Trophoblast cell (in vitro differentiated cells and primary cell): ENCODE results near the gene TBC1D22A.

ENCODE experiments used
- DNase-seq, 2 donors: peaks; one replicate each; pipeline ENCODE4 v3.0.0-alpha.2; 2016
- H2AFZ ChIP-seq: 2 replicates; pipeline ENCODE4 v1.6.1; 2013; ENCODE audit warnings: low read length, moderate library complexity, mild to moderate bottlenecking; ENCODE audit not compliant: insufficient read depth, poor library complexity
- H2AK5ac ChIP-seq: 2 replicates; pipeline ENCODE4 v1.6.1; 2013; ENCODE audit warnings: mild to moderate bottlenecking, low read length
- H2BK120ac ChIP-seq: 2 replicates; pipeline ENCODE4 v1.6.1; 2013; ENCODE audit warnings: low read length, mild to moderate bottlenecking, moderate library complexity; ENCODE audit not compliant: insufficient read depth, poor library complexity
- H2BK12ac ChIP-seq: 2 replicates; pipeline ENCODE4 v1.6.1; 2013; ENCODE audit warnings: mild to moderate bottlenecking, low read length, moderate library complexity
- H2BK5ac ChIP-seq: 2 replicates; pipeline ENCODE4 v1.6.1; 2013; ENCODE audit warnings: low read length, low read depth, moderate library complexity, mild to moderate bottlenecking; ENCODE audit not compliant: poor library complexity
- H3K14ac ChIP-seq: 2 replicates; pipeline ENCODE4 v1.6.1; 2013; ENCODE audit warnings: mild to moderate bottlenecking, low read length
- H3K18ac ChIP-seq: 2 replicates; pipeline ENCODE4 v1.6.1; 2013; ENCODE audit warnings: mild to moderate bottlenecking, low read length
- H3K23ac ChIP-seq: 2 replicates; pipeline ENCODE4 v1.6.1; 2013; ENCODE audit warnings: low read length
- H3K27ac ChIP-seq: 2 replicates; pipeline ENCODE4 v1.5.1; 2013; ENCODE audit warnings: low read depth, mild to moderate bottlenecking, inconsistent platforms, low read length, moderate library complexity
- H3K27me3 ChIP-seq: 2 replicates; pipeline ENCODE4 v1.6.1; 2013; ENCODE audit warnings: inconsistent platforms, mild to moderate bottlenecking, low read length, moderate library complexity; ENCODE audit not compliant: insufficient read depth
- H3K36me3 ChIP-seq, 2 experiments: 1 replicate in 1 of 2; 2 replicates in 1 of 2; pipeline ENCODE4 v1.6.1; 2013; ENCODE audit warnings: low read length in 2 of 2, mild to moderate bottlenecking in 2 of 2, moderate library complexity in 1 of 2; ENCODE audit not compliant: insufficient read depth in 2 of 2, control insufficient read depth in 1 of 2
- H3K4ac ChIP-seq: 2 replicates; pipeline ENCODE4 v1.6.1; 2013; ENCODE audit warnings: low read depth, mild to moderate bottlenecking, low read length, moderate library complexity
- H3K4me1 ChIP-seq, 2 experiments: 1 replicate in 1 of 2; 2 replicates in 1 of 2; pipeline ENCODE4 v1.6.1; 2013; ENCODE audit warnings: low read length in 2 of 2, mild to moderate bottlenecking in 2 of 2, moderate library complexity in 1 of 2; ENCODE audit not compliant: insufficient read depth in 2 of 2, control insufficient read depth in 1 of 2
- H3K4me2 ChIP-seq: 2 replicates; pipeline ENCODE4 v1.6.1; 2013; ENCODE audit warnings: inconsistent platforms, mild to moderate bottlenecking, low read length, moderate library complexity
- H3K4me3 ChIP-seq: 2 replicates; pipeline ENCODE4 v1.5.1; 2013; ENCODE audit warnings: mild to moderate bottlenecking, low read depth, low read length, inconsistent platforms
- H3K79me1 ChIP-seq: one replicate; pipeline ENCODE4 v1.6.1; 2013; ENCODE audit warnings: low read length
- H3K79me2 ChIP-seq: 2 replicates; pipeline ENCODE4 v1.6.1; 2013; ENCODE audit warnings: low read length, mild to moderate bottlenecking; ENCODE audit not compliant: control insufficient read depth, insufficient read depth, poor library complexity
- H3K9ac ChIP-seq: 2 replicates; pipeline ENCODE4 v1.6.1; 2013; ENCODE audit warnings: mild to moderate bottlenecking, low read length
- H3K9me3 ChIP-seq: 2 replicates; pipeline ENCODE4 v1.6.1; 2013; ENCODE audit warnings: low read depth, mild to moderate bottlenecking, control low read depth, inconsistent platforms, low read length; ENCODE audit not compliant: insufficient read depth
- H4K12ac ChIP-seq: 2 replicates; pipeline ENCODE4 v1.6.1; 2013; ENCODE audit warnings: low read depth, mild to moderate bottlenecking, low read length, moderate library complexity
- H4K8ac ChIP-seq: 2 replicates; pipeline ENCODE4 v1.6.1; 2013; ENCODE audit warnings: low read depth, mild to moderate bottlenecking, low read length, moderate library complexity
- H4K91ac ChIP-seq: one replicate; pipeline ENCODE4 v1.6.1; 2013; ENCODE audit warnings: low read depth, mild to moderate bottlenecking, low read length, moderate library complexity
- WGBS: extraction: QIAGEN DNeasy Blood & Tissue Kit; methylation state at CpG from one replicate; pipeline ENCODE4 v1.1.7; 2013; ENCODE audit warnings: missing lambda C conversion rate; ENCODE audit not compliant: insufficient read length, insufficient coverage; ENCODE audit errors: extremely low coverage; 5-methylcytosine and 5-hydroxymethylcytosine counted together

TBC1D22A gene

GRCh38 chr22:46750530-46750800 lies 12.0 kb upstream of the TBC1D22A start:
- no peak overlapping the region for H3K27ac ChIP-seq
- no peaks in the 10 kb centered on the region for H3K27me3 ChIP-seq
- H4K91ac ChIP-seq: peak overlapping the region; percentile 42
- DNase-seq: no peak
- no peak overlapping the region for H3K4ac ChIP-seq
- peak overlapping the region; percentile 19 for H2BK12ac ChIP-seq
- H2AFZ ChIP-seq: no peak overlapping the region
- H3K9me3 ChIP-seq: peaks cover 5% of the 10 kb centered on the region
- H3K14ac ChIP-seq: no peak overlapping the region
- peak overlapping the region; percentile 7 for H2BK5ac ChIP-seq
- peaks cover 23 to 28% of the 10 kb centered on the region in 2 experiments for H3K4me1 ChIP-seq
- no peak overlapping the region for H3K9ac ChIP-seq
- no peaks in the 10 kb centered on the region for H3K36me3 ChIP-seq
- peak overlapping the region; percentile 31 for H2BK120ac ChIP-seq
- no peaks in the 10 kb centered on the region for H3K79me2 ChIP-seq
- no peak overlapping the region for H4K12ac ChIP-seq
- no peak overlapping the region for H3K4me2 ChIP-seq
- no peak overlapping the region for H3K23ac ChIP-seq
- peaks cover 13% of the 10 kb centered on the region for H3K79me1 ChIP-seq
- H2AK5ac ChIP-seq: no peak overlapping the region
- H3K4me3 ChIP-seq: no peak overlapping the region
- WGBS: no CpG with 5 or more reads among the region's 5 CpGs
- no peak overlapping the region for H3K18ac ChIP-seq
- no peak overlapping the region for H4K8ac ChIP-seq

GRCh38 chr22:46750863-46751443 lies 11.5 kb upstream of the TBC1D22A start:
- no peaks in the 10 kb centered on the region for H3K36me3 ChIP-seq
- WGBS: no CpG with 5 or more reads among the region's 12 CpGs

GRCh38 chr22:46752286-46752987 lies 10.0 kb upstream of the TBC1D22A start:
- Histone ChIP-seq H2BK120ac (no peak overlapping the region), H3K4me2 (no peak overlapping the region), H3K79me1 (peaks cover 13% of the 10 kb centered on the region), H2BK12ac (no peak overlapping the region), H2AK5ac (no peak overlapping the region), H4K91ac (peak overlapping the region; percentile 7), H3K9ac (no peak overlapping the region), H3K79me2 (no peaks in the 10 kb centered on the region), H2BK5ac (no peak overlapping the region), H3K4ac (no peak overlapping the region), H2AFZ (no peak overlapping the region), H3K23ac (no peak overlapping the region), H3K36me3 (no peaks in the 10 kb centered on the region), H4K12ac (no peak overlapping the region), H3K9me3 (peaks cover 17% of the 10 kb centered on the region), H3K14ac (no peak overlapping the region), H3K4me3 (no peak overlapping the region), H4K8ac (no peak overlapping the region), H3K27me3 (no peaks in the 10 kb centered on the region), H3K18ac (no peak overlapping the region), H3K4me1 (peaks cover 23 to 28% of the 10 kb centered on the region in 2 experiments), H3K27ac (no peak overlapping the region)
- DNase-seq: no peak
- no CpG with 5 or more reads among the region's 11 CpGs for WGBS

More at GRCh38 chr22:46750863-46751443, 11.5 kb upstream of the TBC1D22A start:
- Histone ChIP-seq H2BK12ac (peak overlapping the region; percentile 19), H4K12ac (no peak overlapping the region), H3K4me1 (peaks cover 23 to 28% of the 10 kb centered on the region in 2 experiments), H2AFZ (no peak overlapping the region), H3K23ac (no peak overlapping the region), H3K18ac (no peak overlapping the region), H2BK5ac (no peak overlapping the region), H2BK120ac (peak overlapping the region; percentile 31), H3K79me2 (no peaks in the 10 kb centered on the region), H3K9ac (no peak overlapping the region), H3K27ac (no peak overlapping the region), H3K4me3 (no peak overlapping the region), H3K4ac (no peak overlapping the region), H4K91ac (peak overlapping the region; percentile 42), H3K79me1 (peaks cover 13% of the 10 kb centered on the region), H3K14ac (peak overlapping the region; percentile 9), H3K9me3 (peaks cover 10% of the 10 kb centered on the region), H2AK5ac (peak overlapping the region; percentile 19), H3K27me3 (no peaks in the 10 kb centered on the region), H3K4me2 (no peak overlapping the region), H4K8ac (no peak overlapping the region)
- DNase-seq: no peak

- peaks cover 13% of the 10 kb centered on the region for H3K79me1 ChIP-seq
- H4K12ac ChIP-seq: no peak overlapping the region
- H3K9me3 ChIP-seq: peaks cover 17% of the 10 kb centered on the region
- H2BK120ac ChIP-seq: no peak overlapping the region
- no peak overlapping the region for H3K9ac ChIP-seq
- DNase-seq: no peak
- H4K91ac ChIP-seq: no peak overlapping the region
- H3K36me3 ChIP-seq: no peaks in the 10 kb centered on the region
- H3K14ac ChIP-seq: no peak overlapping the region
- no peak overlapping the region for H2BK12ac ChIP-seq
- H3K23ac ChIP-seq: no peak overlapping the region
- no CpG with 5 or more reads among the region's 6 CpGs for WGBS
- H3K79me2 ChIP-seq: no peaks in the 10 kb centered on the region
- peaks cover 23 to 28% of the 10 kb centered on the region in 2 experiments for H3K4me1 ChIP-seq
- H3K4me2 ChIP-seq: no peak overlapping the region
- no peaks in the 10 kb centered on the region for H3K27me3 ChIP-seq
- no peak overlapping the region for H4K8ac ChIP-seq
- no peak overlapping the region for H2AFZ ChIP-seq
- H3K18ac ChIP-seq: no peak overlapping the region
- H2BK5ac ChIP-seq: no peak overlapping the region
- H3K27ac ChIP-seq: no peak overlapping the region
- H3K4me3 ChIP-seq: no peak overlapping the region
- no peak overlapping the region for H2AK5ac ChIP-seq
- H3K4ac ChIP-seq: no peak overlapping the region
Observed at GRCh38 chr22:46752988-46753310, 9.5 kb upstream of the TBC1D22A start.
